ENCODE results near the gene GOLGA6B. TPM values are rescaled to one million over a fixed set of nuclear protein-coding genes. Genes with fewer than 3 reads are reported as not detected.
"Not testable (repeated sequence)": the region's sequence is repeated elsewhere in the genome, so short reads cannot be mapped to it uniquely, and the experiment has no call there.

GOLGA6B gene
- total RNA-seq, 2 donors from 2014 or later = not detected

GRCh38 chr15:72616491-72617210 lies 37.8 kb upstream of the GOLGA6B start:
- DNase-seq (ENCODE audit: low spot score) (no peak), ATAC-seq (ENCODE audit: insufficient number of reproducible peaks, low FRiP score, low read depth) (no peak)
- Histone ChIP-seq H3K27me3 (replicated peaks; ENCODE audit: insufficient read depth) (no peaks in the 10 kb centered on the region), H3K4me1 (ENCODE audit: control insufficient read depth in 1 of 2, low read depth in 2 of 2) (no peaks in the 10 kb centered on the region), H3K4me3 (no peak overlapping the region), H3K27ac (no peak overlapping the region), H3K9me3 (no peaks in the 10 kb centered on the region), H3K36me3 (no peaks in the 10 kb centered on the region)
- no peak for TF ChIP-seq CTCF (IDR thresholded peaks at IDR 0.05)

GRCh38 chr15:72623854-72624253 lies 30.6 kb upstream of the GOLGA6B start:
- DNase-seq (ENCODE audit: low spot score); H3K9me3 ChIP-seq; H3K36me3 ChIP-seq; ATAC-seq (ENCODE audit: insufficient number of reproducible peaks, low FRiP score, low read depth); H3K4me1 ChIP-seq (ENCODE audit: control insufficient read depth in 1 of 2, low read depth in 2 of 2); H3K27ac ChIP-seq; H3K4me3 ChIP-seq; H3K27me3 ChIP-seq (replicated peaks; ENCODE audit: insufficient read depth): not testable (repeated sequence)

GRCh38 chr15:72626153-72626552 lies 28.3 kb upstream of the GOLGA6B start:
- H3K36me3 ChIP-seq; DNase-seq (ENCODE audit: low spot score); H3K9me3 ChIP-seq; ATAC-seq (ENCODE audit: insufficient number of reproducible peaks, low FRiP score, low read depth); H3K4me3 ChIP-seq; H3K4me1 ChIP-seq (ENCODE audit: control insufficient read depth in 1 of 2, low read depth in 2 of 2); H3K27me3 ChIP-seq (replicated peaks; ENCODE audit: insufficient read depth): not testable (repeated sequence)
- peak overlapping the region in 1 of 2 donors; percentile 28 for H3K27ac ChIP-seq

- ATAC-seq (ENCODE audit: insufficient number of reproducible peaks, low FRiP score, low read depth); H3K27ac ChIP-seq; H3K4me3 ChIP-seq; H3K9me3 ChIP-seq; H3K27me3 ChIP-seq (replicated peaks; ENCODE audit: insufficient read depth); DNase-seq (ENCODE audit: low spot score); H3K36me3 ChIP-seq; H3K4me1 ChIP-seq (ENCODE audit: control insufficient read depth in 1 of 2, low read depth in 2 of 2): not testable (repeated sequence)
These were observed 26.0 kb upstream of the GOLGA6B start for GRCh38 chr15:72628249-72629067.

GRCh38 chr15:72629068-72629570 lies 25.4 kb upstream of the GOLGA6B start:
- DNase-seq (ENCODE audit: low spot score); ATAC-seq (ENCODE audit: insufficient number of reproducible peaks, low FRiP score, low read depth); H3K4me1 ChIP-seq (ENCODE audit: control insufficient read depth in 1 of 2, low read depth in 2 of 2); H3K4me3 ChIP-seq; H3K36me3 ChIP-seq; H3K9me3 ChIP-seq; H3K27ac ChIP-seq; H3K27me3 ChIP-seq (replicated peaks; ENCODE audit: insufficient read depth): not testable (repeated sequence)

- H3K36me3 ChIP-seq; H3K27ac ChIP-seq; H3K27me3 ChIP-seq (replicated peaks; ENCODE audit: insufficient read depth); H3K4me1 ChIP-seq (ENCODE audit: control insufficient read depth in 1 of 2, low read depth in 2 of 2); H3K9me3 ChIP-seq: not testable (repeated sequence)
- peak overlapping the region; percentile 65 for H3K4me3 ChIP-seq
- DNase-seq (ENCODE audit: low spot score) = peak; percentile 21
- ATAC-seq (ENCODE audit: insufficient number of reproducible peaks, low FRiP score, low read depth) = peak; percentile 52
These were observed 17.8 kb upstream of the GOLGA6B start for GRCh38 chr15:72636519-72637282.

- not testable (repeated sequence) for H3K27me3 ChIP-seq (replicated peaks; ENCODE audit: insufficient read depth); H3K9me3 ChIP-seq; H3K36me3 ChIP-seq; H3K27ac ChIP-seq; H3K4me3 ChIP-seq; ATAC-seq (ENCODE audit: insufficient number of reproducible peaks, low FRiP score, low read depth); DNase-seq (ENCODE audit: low spot score); H3K4me1 ChIP-seq (ENCODE audit: control insufficient read depth in 1 of 2, low read depth in 2 of 2)
These were observed 14.6 kb upstream of the GOLGA6B start for GRCh38 chr15:72639759-72640483.

- not testable (repeated sequence) for H3K9me3 ChIP-seq; ATAC-seq (ENCODE audit: insufficient number of reproducible peaks, low FRiP score, low read depth); H3K4me3 ChIP-seq
These were observed 12.2 kb upstream of the GOLGA6B start for GRCh38 chr15:72642271-72642670.

GRCh38 chr15:72648631-72649253 lies 5.8 kb upstream of the GOLGA6B start:
- not testable (repeated sequence) for H3K27me3 ChIP-seq (replicated peaks; ENCODE audit: insufficient read depth); H3K36me3 ChIP-seq; ATAC-seq (ENCODE audit: insufficient number of reproducible peaks, low FRiP score, low read depth); H3K4me1 ChIP-seq (ENCODE audit: control insufficient read depth in 1 of 2, low read depth in 2 of 2); H3K9me3 ChIP-seq; DNase-seq (ENCODE audit: low spot score); H3K4me3 ChIP-seq; H3K27ac ChIP-seq

More at GRCh38 chr15:72642271-72642670, 12.2 kb upstream of the GOLGA6B start:
- H3K36me3 ChIP-seq; H3K27ac ChIP-seq; DNase-seq (ENCODE audit: low spot score); H3K27me3 ChIP-seq (replicated peaks; ENCODE audit: insufficient read depth); H3K4me1 ChIP-seq (ENCODE audit: control insufficient read depth in 1 of 2, low read depth in 2 of 2): not testable (repeated sequence)

- ATAC-seq (ENCODE audit: insufficient number of reproducible peaks, low FRiP score, low read depth) = not testable (repeated sequence)
These were observed 1.5 kb downstream of the GOLGA6B start for GRCh38 chr15:72656014-72656413.

More at GRCh38 chr15:72656014-72656413, 1.5 kb downstream of the GOLGA6B start:
- not testable (repeated sequence) for H3K36me3 ChIP-seq; H3K9me3 ChIP-seq; H3K4me3 ChIP-seq; H3K4me1 ChIP-seq (ENCODE audit: control insufficient read depth in 1 of 2, low read depth in 2 of 2); H3K27me3 ChIP-seq (replicated peaks; ENCODE audit: insufficient read depth); DNase-seq (ENCODE audit: low spot score); H3K27ac ChIP-seq
